Omental fat pad (tissue), 4 donors: ENCODE measurements around the gene ATP7B. TPM values are rescaled to one million over a fixed set of nuclear protein-coding genes. Genes with fewer than 3 reads are reported as not detected.

ENCODE experiments used
- ATAC-seq: fragments of 150-250 bp; one replicate; pipeline ENCODE4 v1.9.1; 2016; ENCODE audit warnings: mild to moderate bottlenecking, moderate library complexity; ENCODE audit not compliant: low FRiP score
- DNase-seq: peaks from one replicate; pipeline ENCODE4 v3.0.0-alpha.2; 2019; ENCODE audit warnings: low spot score
- CTCF ChIP-seq, 3 donors: fragments of 450-650 bp; IDR thresholded peaks; one replicate each; pipeline ENCODE4 v1.5.1; 2016 to 2017; ENCODE audit warnings: antibody characterized with exemption in 3 of 3, mild to moderate bottlenecking in 3 of 3, moderate library complexity in 2 of 3
- total RNA-seq, 4 donors: library from RNA; depleted of rRNA; stranded (reverse); fragments of >200 nt; gene quantifications; one replicate each; pipeline ENCODE4 v1.1.0, GENCODE V29; 2016

ATP7B gene
- total RNA-seq, 4 donors from 2014 or later, result 5.2 to 29.2 (median 10.9) TPM

GRCh38 chr13:51970349-51970748 lies 40.9 kb downstream of the ATP7B start:
- DNase-seq (no peak), ATAC-seq (no peak)
- no peak for TF ChIP-seq CTCF (IDR thresholded peaks at IDR 0.05)

GRCh38 chr13:51967482-51968446 lies 43.5 kb downstream of the ATP7B start:
- TF ChIP-seq CTCF (IDR thresholded peaks at IDR 0.05), result no peak
- DNase-seq (no peak), ATAC-seq (no peak)

- TF ChIP-seq CTCF (IDR thresholded peaks at IDR 0.05), result no peak
- DNase-seq (no peak), ATAC-seq (no peak)
Measured at GRCh38 chr13:51966186-51966585, 45.1 kb downstream of the ATP7B start.

- ATAC-seq (peak; percentile 80), DNase-seq (no peak)
- no peak for TF ChIP-seq CTCF (IDR thresholded peaks at IDR 0.05)
Measured at GRCh38 chr13:51961493-51962403, 49.5 kb downstream of the ATP7B start.

- no peak for TF ChIP-seq CTCF (IDR thresholded peaks at IDR 0.05)
- ATAC-seq, result no peak
- DNase-seq, result no peak
Measured at GRCh38 chr13:51960766-51961165, 50.5 kb downstream of the ATP7B start.

- no peak for DNase-seq
- TF ChIP-seq CTCF (IDR thresholded peaks at IDR 0.05), result no peak
- no peak for ATAC-seq
Measured at GRCh38 chr13:51959773-51960172, 51.5 kb downstream of the ATP7B start.
